HepG2 (cell line): ENCODE data around the gene LAMB4. TPM values are rescaled to one million over a fixed set of nuclear protein-coding genes. Genes with fewer than 3 reads are reported as not detected.

ENCODE experiments used
- ATAC-seq: fragments of 200-7000 bp; cut with Tn5 transposase; 3 replicates; pipeline ENCODE4 v1.9.1; 2020; ENCODE audit warnings: mild to moderate bottlenecking, moderate library complexity
- BruUV-seq: library from RNA; stranded (reverse); fragments of 400-500 nt; replicated peaks from 2 replicates; lab custom pipeline; 2021; lab: Mats Ljungman, UMichigan
- CTCF ChIA-PET: fragments of 300-600 bp; formaldehyde crosslinking; extraction: SDS; loops from one replicate; lab custom pipeline; 2021; ENCODE audit warnings: low total read pairs, inconsistent platforms, low intra/inter-chr PET ratio; lab: Yijun Ruan, JAX
- POLR2A ChIA-PET: fragments of 350-600 bp; sonication (Branson Sonifier 250); formaldehyde crosslinking; loops from one replicate; lab custom pipeline; 2020; ENCODE audit warnings: antibody characterized with exemption, inconsistent platforms; lab: Yijun Ruan, JAX
- DNase-seq: peaks from one replicate; pipeline ENCODE4 v3.0.0-alpha.2; 2015; ENCODE audit warnings: low spot score
- FAIRE-seq: peaks from 3 replicates; lab custom pipeline; 2011; peaks lifted over from hg19 to GRCh38; lab: Jason Lieb, UNC
- H2AFZ ChIP-seq: one replicate; pipeline ENCODE4 v1.6.1; 2011; ENCODE audit warnings: low read length, inconsistent platforms
- H3K27ac ChIP-seq: fragments of 300-600 bp; 3 replicates; pipeline ENCODE4 v1.8.0; 2011; ENCODE audit warnings: mixed run types, mild to moderate bottlenecking, mixed read lengths, low read length, inconsistent platforms; ENCODE audit not compliant: insufficient read depth; ENCODE audit errors: extremely low read length
- H3K27me3 ChIP-seq, 2 experiments: fragments of 200-600 bp in 1 of 2; 2 replicates in 1 of 2; 3 replicates in 1 of 2; pipeline versions ENCODE4 v1.6.0 to v1.8.0; 2011; ENCODE audit warnings: low read length in 2 of 2, mild to moderate bottlenecking in 2 of 2, moderate library complexity in 2 of 2, inconsistent platforms in 1 of 2; ENCODE audit not compliant: insufficient read depth in 2 of 2, control insufficient read depth in 1 of 2
- H3K36me3 ChIP-seq, 2 experiments: fragments of 200-600 bp in 1 of 2; replicated peaks in 1 of 2; 2 replicates in 1 of 2; 3 replicates in 1 of 2; pipeline versions ENCODE4 v1.5.1 to v1.8.0; 2011; ENCODE audit warnings: low read length in 2 of 2, inconsistent platforms in 1 of 2; ENCODE audit not compliant: insufficient read depth in 2 of 2, control insufficient read depth in 1 of 2
- H3K4me1 ChIP-seq: 2 replicates; pipeline ENCODE4 v1.5.1; 2012; ENCODE audit warnings: low read length, inconsistent platforms; ENCODE audit not compliant: insufficient read depth
- H3K4me2 ChIP-seq: 2 replicates; pipeline ENCODE4 v1.6.0; 2011; ENCODE audit warnings: low read depth, low read length, inconsistent platforms
- H3K4me3 ChIP-seq, 3 experiments: fragments of 200-600 bp in 1 of 3; sonication (generic), shearing (Covaris generic) in 1 of 3; replicated peaks in 1 of 3; 2 replicates each; pipeline ENCODE4 v1.5.1; 2011 to 2016; ENCODE audit warnings: low read length in 3 of 3, inconsistent platforms in 2 of 3, low read depth in 2 of 3, mild to moderate bottlenecking in 2 of 3, control low read depth in 1 of 3, mixed read lengths in 1 of 3; ENCODE audit not compliant: insufficient read depth in 1 of 3
- H3K79me2 ChIP-seq: one replicate; pipeline ENCODE4 v1.6.1; 2011; ENCODE audit warnings: low read length, inconsistent platforms; ENCODE audit not compliant: insufficient read depth
- H3K9ac ChIP-seq: 2 replicates; pipeline ENCODE4 v1.6.0; 2011; ENCODE audit warnings: mild to moderate bottlenecking, low read depth, low read length, inconsistent platforms; ENCODE audit not compliant: insufficient read depth
- H3K9me3 ChIP-seq: 2 replicates; pipeline ENCODE4 v1.5.1; 2012; ENCODE audit warnings: mild to moderate bottlenecking, low read length
- H4K20me1 ChIP-seq: 2 replicates; pipeline ENCODE4 v1.6.0; 2011; ENCODE audit warnings: inconsistent platforms, mild to moderate bottlenecking, low read length, moderate library complexity; ENCODE audit not compliant: insufficient read depth
- KAT2B ChIP-seq: fragments of 150-350 bp; IDR thresholded peaks from 2 replicates; pipeline ENCODE4 v1.6.1; 2014; ENCODE audit warnings: low read depth, low read length, borderline replicate concordance
- RAD51 ChIP-seq: fragments of 450-650 bp; IDR thresholded peaks from 2 replicates; pipeline ENCODE4 v1.6.1; 2016; ENCODE audit warnings: borderline replicate concordance
- SNRNP70 ChIP-seq: fragments of 200-400 bp; formaldehyde crosslinking; IDR thresholded peaks from 2 replicates; pipeline ENCODE4 v1.6.1; 2017; ENCODE audit warnings: mild to moderate bottlenecking, low read depth, low read length, moderate library complexity
- STAT5B ChIP-seq: sonication (generic); formaldehyde crosslinking; IDR thresholded peaks from 2 replicates; pipeline ENCODE4 v1.4.0; 2020; ENCODE audit warnings: missing genetic modification reagents
- ZNF124 ChIP-seq: sonication (generic); formaldehyde crosslinking; IDR thresholded peaks from 2 replicates; pipeline ENCODE4 v1.4.0; 2020; ENCODE audit warnings: missing genetic modification reagents
- ZNF280D ChIP-seq: sonication (generic); formaldehyde crosslinking; IDR thresholded peaks from 2 replicates; pipeline ENCODE4 v1.5.1; 2020; ENCODE audit warnings: mild to moderate bottlenecking, missing genetic modification reagents
- in situ Hi-C: cut with HindIII; loops from 2 replicates; pipeline ENCODE4 v1.10.0; 2017; ENCODE audit warnings: low pct_unique_long_range_greater_than_20kb; ENCODE audit not compliant: extremely low pct_ligation_motif_present
- intact Hi-C: fragments of 100-400 bp; cut with micrococcal nuclease; formaldehyde crosslinking; loops from one replicate; pipeline ENCODE4 v1.10.0; 2022; ENCODE audit not compliant: unreplicated experiment
- polyA plus RNA-seq, 8 experiments: library from polyadenylated mRNA; depleted of rRNA in 3 of 8; stranded (reverse) in 7 of 8; unstranded in 1 of 8; fragments of >200 nt; fragmentation: Illumina TruSeq in 4 of 8; extraction: Trizol in 4 of 8; gene quantifications; 2 replicates each; pipeline versions ENCODE4 v1.2.1 to v1.2.3, GENCODE V29; 2011 to 2016; ENCODE audit warnings: low read depth in 4 of 8, missing spikeins in 1 of 8, mixed read lengths in 1 of 8; ENCODE audit not compliant: insufficient read depth in 1 of 8
- total RNA-seq, 5 experiments: library from RNA; depleted of rRNA; stranded (reverse); fragments of >200 nt; fragmentation: Illumina TruSeq; extraction: Trizol; gene quantifications; 2 replicates each; pipeline ENCODE4 v1.2.3, GENCODE V29; 2016; ENCODE audit warnings: low read depth in 1 of 5

LAMB4 gene
- total and polyA plus RNA-seq, 2 of the 13 experiments (the other 11 are each of a cell fraction or from before 2014, with no cell fraction given) = 0.05 TPM; not detected in 1

- TF ChIP-seq KAT2B = no peak
Observed at GRCh38 chr7:108109221-108109908, 20.8 kb downstream of the LAMB4 start (continued).

- no peak for ATAC-seq
- Histone ChIP-seq H4K20me1 (no peaks in the 10 kb centered on the region), H2AFZ (no peak overlapping the region), H3K27me3 (no peaks in the 10 kb centered on the region; a peak in 2 of 5 replicates), H3K9me3 (no peaks in the 10 kb centered on the region), H3K79me2 (no peaks in the 10 kb centered on the region), H3K4me2 (no peak overlapping the region), H3K4me3 (no peak overlapping the region)
- CTCF ChIA-PET = no interaction called here
- BruUV-seq = no TSS peak
- POLR2A ChIA-PET = no interaction called here
- no peak for TF ChIP-seq ZNF280D (CRISPR knock-in tag)
- no peak for TF ChIP-seq RAD51
- no peak for TF ChIP-seq SNRNP70
- TF ChIP-seq ZNF124 (CRISPR knock-in tag) = no peak
- TF ChIP-seq STAT5B (CRISPR knock-in tag) = no peak
- TF ChIP-seq, all 625 proteins: peak for 0
- Histone ChIP-seq H3K27ac (no peak overlapping the region), H3K9ac (no peak overlapping the region), H3K36me3 (no peaks in the 10 kb centered on the region), H3K4me1 (peaks cover 25% of the 10 kb centered on the region)
- intact Hi-C loops = no loop called here
- no peak for DNase-seq
- in situ Hi-C loops = loop anchor here (5.0 to 25.0 kb wide), 2 partner anchors 39 to 371 kb away; partner anchors contain the start of gene CBLL1
- FAIRE-seq = no peak
Observed at GRCh38 chr7:108108131-108108530, 22.0 kb downstream of the LAMB4 start.
